ENCODE results near the gene ATP6V1G3. TPM values are rescaled to one million over a fixed set of nuclear protein-coding genes. Genes with fewer than 3 reads are reported as not detected.

ATP6V1G3 gene
- total RNA-seq, 4 donors from 2014 or later: not detected

- Histone ChIP-seq H3K4me3 (no peak overlapping the region), H3K27ac (no peak overlapping the region), H3K4me1 (no peaks in the 10 kb centered on the region), H3K36me3 (no peaks in the 10 kb centered on the region), H3K9me3 (no peaks in the 10 kb centered on the region), H3K27me3 (no peaks in the 10 kb centered on the region)
- ATAC-seq: no peak
- WGBS, 2 donors (ENCODE audit: low coverage in 1 of 2): 33 to 46% methylated on average over 3 of the region's 3 CpGs
- TF ChIP-seq POLR2A (IDR thresholded peaks at IDR 0.05) (no peak), POLR2AphosphoS5 (IDR thresholded peaks at IDR 0.05) (no peak), CTCF (IDR thresholded peaks at IDR 0.05) (no peak), EP300 (IDR thresholded peaks at IDR 0.05) (no peak)
These were observed 48.9 kb downstream of the ATP6V1G3 start for GRCh38 chr1:198491596-198491995.

GRCh38 chr1:198491028-198491427 lies 49.5 kb downstream of the ATP6V1G3 start:
- H3K27ac ChIP-seq: no peak overlapping the region
- no peak overlapping the region for H3K4me3 ChIP-seq
- WGBS, 2 donors (ENCODE audit: low coverage in 1 of 2): 72 to 91% methylated on average over 6 of the region's 6 CpGs
- H3K27me3 ChIP-seq: no peaks in the 10 kb centered on the region
- H3K4me1 ChIP-seq: no peaks in the 10 kb centered on the region
- TF ChIP-seq POLR2A (IDR thresholded peaks at IDR 0.05): no peak
- no peak for TF ChIP-seq POLR2AphosphoS5 (IDR thresholded peaks at IDR 0.05)
- TF ChIP-seq EP300 (IDR thresholded peaks at IDR 0.05): no peak
- TF ChIP-seq CTCF (IDR thresholded peaks at IDR 0.05): no peak
- H3K36me3 ChIP-seq: no peaks in the 10 kb centered on the region
- no peaks in the 10 kb centered on the region for H3K9me3 ChIP-seq
- no peak for ATAC-seq

GRCh38 chr1:198490224-198490623 lies 50.3 kb downstream of the ATP6V1G3 start:
- no peak for TF ChIP-seq POLR2AphosphoS5 (IDR thresholded peaks at IDR 0.05)
- no peak for TF ChIP-seq CTCF (IDR thresholded peaks at IDR 0.05)
- TF ChIP-seq POLR2A (IDR thresholded peaks at IDR 0.05): no peak
- TF ChIP-seq EP300 (IDR thresholded peaks at IDR 0.05): no peak

GRCh38 chr1:198486903-198487302 lies 53.6 kb downstream of the ATP6V1G3 start:
- Histone ChIP-seq H3K27me3 (no peaks in the 10 kb centered on the region), H3K27ac (no peak overlapping the region), H3K4me1 (no peaks in the 10 kb centered on the region), H3K9me3 (no peaks in the 10 kb centered on the region), H3K4me3 (no peak overlapping the region), H3K36me3 (no peaks in the 10 kb centered on the region)
- no peak for TF ChIP-seq POLR2AphosphoS5 (IDR thresholded peaks at IDR 0.05)
- TF ChIP-seq EP300 (IDR thresholded peaks at IDR 0.05): no peak
- no peak for TF ChIP-seq POLR2A (IDR thresholded peaks at IDR 0.05)
- TF ChIP-seq CTCF (IDR thresholded peaks at IDR 0.05): no peak
- ATAC-seq: no peak

More at GRCh38 chr1:198490224-198490623, 50.3 kb downstream of the ATP6V1G3 start:
- Histone ChIP-seq H3K4me1 (no peaks in the 10 kb centered on the region), H3K4me3 (no peak overlapping the region), H3K36me3 (no peaks in the 10 kb centered on the region), H3K27ac (no peak overlapping the region), H3K9me3 (no peaks in the 10 kb centered on the region), H3K27me3 (no peaks in the 10 kb centered on the region)
- ATAC-seq: no peak
- WGBS, 2 donors (ENCODE audit: low coverage in 1 of 2): 60 to 75% methylated on average over 1 of the region's 1 CpG

GRCh38 chr1:198483645-198484044 lies 56.8 kb downstream of the ATP6V1G3 start:
- Histone ChIP-seq H3K36me3 (no peaks in the 10 kb centered on the region), H3K27ac (no peak overlapping the region), H3K27me3 (no peaks in the 10 kb centered on the region), H3K4me1 (no peaks in the 10 kb centered on the region), H3K4me3 (no peak overlapping the region), H3K9me3 (no peaks in the 10 kb centered on the region)
- no peak for ATAC-seq
- TF ChIP-seq POLR2A (IDR thresholded peaks at IDR 0.05) (no peak), POLR2AphosphoS5 (IDR thresholded peaks at IDR 0.05) (no peak), CTCF (IDR thresholded peaks at IDR 0.05) (no peak), EP300 (IDR thresholded peaks at IDR 0.05) (no peak)

Measured in gastroesophageal sphincter (tissue), 4 donors.